A549 (cell line): ENCODE results near the gene TOGARAM1. TPM values are rescaled to one million over a fixed set of nuclear protein-coding genes. Genes with fewer than 3 reads are reported as not detected.
A peak's percentile ranks its signal among the peaks of the same experiment; 100 is the strongest.
"Not testable (repeated sequence)": the region's sequence is repeated elsewhere in the genome, so short reads cannot be mapped to it uniquely, and the experiment has no call there.

Source experiments
- ATAC-seq, 2 experiments: fragments of 200-7000 bp in 1 of 2; fragments of >200 bp in 1 of 2; cut with Nextera tagmentation in 1 of 2; cut with Tn5 transposase in 1 of 2; 3 replicates each; pipeline versions ENCODE4 v1.8.0 to v1.9.1; 2018 to 2020; ENCODE audit warnings: mild to moderate bottlenecking in 1 of 2, moderate library complexity in 1 of 2
- CTCF ChIA-PET: fragments of 300-600 bp; sonication (Branson Sonifier 250); formaldehyde crosslinking; extraction: SDS; loops from one replicate; lab custom pipeline; 2021; ENCODE audit warnings: antibody characterized with exemption, inconsistent platforms; lab: Yijun Ruan, JAX
- POLR2A ChIA-PET: fragments of 350-600 bp; formaldehyde crosslinking; extraction: SDS; loops from one replicate; lab custom pipeline; 2021; ENCODE audit warnings: antibody characterized with exemption, inconsistent platforms; lab: Yijun Ruan, JAX
- DNase-seq, 2 experiments: peaks; one replicate each; pipeline versions ENCODE4 v3.0.0 to v3.0.0-alpha.2; 2011 to 2016; ENCODE audit warnings: low read depth in 1 of 2, low spot score in 1 of 2
- FAIRE-seq: peaks from 2 replicates; lab custom pipeline; 2011; peaks lifted over from hg19 to GRCh38; lab: Jason Lieb, UNC
- H3K27ac ChIP-seq, 2 experiments: fragments of >200 bp; sonication (Bioruptor Twin); formaldehyde crosslinking; 3 replicates each; pipeline ENCODE4 v1.5.1; 2016 to 2017
- H3K4me1 ChIP-seq: fragments of >200 bp; sonication (Bioruptor Twin); formaldehyde crosslinking; 3 replicates; pipeline ENCODE4 v1.6.1; 2016
- H3K4me2 ChIP-seq: fragments of >200 bp; sonication (Bioruptor Twin); formaldehyde crosslinking; 3 replicates; pipeline ENCODE4 v1.6.1; 2016
- H3K4me3 ChIP-seq: fragments of >200 bp; sonication (Bioruptor Twin); formaldehyde crosslinking; 3 replicates; pipeline ENCODE4 v1.5.1; 2016
- H3K9me3 ChIP-seq: fragments of >200 bp; sonication (Bioruptor Twin); formaldehyde crosslinking; 3 replicates; pipeline ENCODE4 v1.6.1; 2016
- BHLHE40 ChIP-seq: IDR thresholded peaks from 2 replicates; pipeline ENCODE4 v1.6.1; 2012; ENCODE audit warnings: low read depth, low read length, inconsistent platforms
- CBX8 ChIP-seq: fragments of 200-600 bp; sonication (generic); IDR thresholded peaks from 2 replicates; pipeline ENCODE4 v1.6.1; 2016
- EHF ChIP-seq: fragments of 250-450 bp; sonication (Bioruptor Pico); IDR thresholded peaks from 2 replicates; pipeline ENCODE4 v1.5.0; 2020; ENCODE audit warnings: mild to moderate bottlenecking
- EHMT2 ChIP-seq: fragments of 200-600 bp; sonication (generic); IDR thresholded peaks from 2 replicates; pipeline ENCODE4 v1.6.1; 2016; ENCODE audit warnings: antibody characterized with exemption, low read depth, mild to moderate bottlenecking, moderate library complexity
- ELK1 ChIP-seq: fragments of 150-350 bp; IDR thresholded peaks from 2 replicates; pipeline ENCODE4 v1.6.1; 2014; ENCODE audit warnings: low read depth, mild to moderate bottlenecking, low read length
- FOSB ChIP-seq: fragments of 250-450 bp; sonication (Bioruptor Pico); IDR thresholded peaks from 2 replicates; pipeline ENCODE4 v1.5.0; 2020; ENCODE audit warnings: mild to moderate bottlenecking, moderate library complexity
- FOSL2 ChIP-seq, 2 experiments: fragments of 450-650 bp in 1 of 2; fragments of >200 bp in 1 of 2; sonication (Bioruptor Twin) in 1 of 2; formaldehyde crosslinking; IDR thresholded peaks; 2 replicates each; pipeline versions ENCODE4 v1.5.0 to v1.6.1; 2016 to 2020; ENCODE audit warnings: mild to moderate bottlenecking in 1 of 2, moderate library complexity in 1 of 2
- GATA3 ChIP-seq: IDR thresholded peaks from 2 replicates; pipeline ENCODE4 v1.6.1; 2012; ENCODE audit warnings: borderline replicate concordance
- HDAC2 ChIP-seq: fragments of 200-600 bp; sonication (generic); IDR thresholded peaks from 2 replicates; pipeline ENCODE4 v1.6.1; 2016
- HES2 ChIP-seq: fragments of >200 bp; sonication (Bioruptor Twin); formaldehyde crosslinking; IDR thresholded peaks from 2 replicates; pipeline ENCODE4 v1.6.1; 2016
- HEYL ChIP-seq: fragments of 250-450 bp; sonication (Bioruptor Pico); IDR thresholded peaks from 2 replicates; pipeline ENCODE4 v1.8.0; 2021; ENCODE audit warnings: mild to moderate bottlenecking, moderate library complexity
- HMGXB4 ChIP-seq: fragments of 250-450 bp; sonication (Bioruptor Pico); IDR thresholded peaks from 2 replicates; pipeline ENCODE4 v1.5.0; 2021; ENCODE audit warnings: mild to moderate bottlenecking, moderate library complexity, borderline replicate concordance
- HOXA7 ChIP-seq: fragments of 250-450 bp; sonication (Bioruptor Pico); IDR thresholded peaks from 2 replicates; pipeline ENCODE4 v1.5.0; 2020; ENCODE audit warnings: mild to moderate bottlenecking, moderate library complexity
- HOXB5 ChIP-seq: fragments of 250-450 bp; sonication (Bioruptor Pico); IDR thresholded peaks from 2 replicates; pipeline ENCODE4 v1.5.0; 2020; ENCODE audit warnings: mild to moderate bottlenecking, moderate library complexity
- JUNB ChIP-seq: fragments of >200 bp; sonication (Bioruptor Twin); formaldehyde crosslinking; IDR thresholded peaks from 2 replicates; pipeline ENCODE4 v1.6.1; 2016
- KDM1A ChIP-seq: fragments of 200-600 bp; sonication (generic); IDR thresholded peaks from 2 replicates; pipeline ENCODE4 v1.6.1; 2016; ENCODE audit warnings: low read depth, mild to moderate bottlenecking
- KDM5A ChIP-seq: fragments of 200-600 bp; sonication (generic); IDR thresholded peaks from 2 replicates; pipeline ENCODE4 v1.6.1; 2016; ENCODE audit warnings: antibody characterized with exemption, mild to moderate bottlenecking
- MAX ChIP-seq: IDR thresholded peaks from 2 replicates; pipeline ENCODE4 v1.6.1; 2012
- MYC ChIP-seq: IDR thresholded peaks from 2 replicates; pipeline ENCODE4 v1.6.1; 2012; ENCODE audit warnings: mild to moderate bottlenecking, inconsistent platforms, low read length, improper control_type of control experiment, borderline replicate concordance
- NR3C1 ChIP-seq: fragments of >200 bp; sonication (Bioruptor Twin); formaldehyde crosslinking; IDR thresholded peaks from 3 replicates; pipeline ENCODE4 v1.6.1; 2017
- PBX3 ChIP-seq: IDR thresholded peaks from 2 replicates; pipeline ENCODE4 v1.6.1; 2012
- POLR2A ChIP-seq: IDR thresholded peaks from 2 replicates; pipeline ENCODE4 v1.6.1; 2012; ENCODE audit warnings: mild to moderate bottlenecking, low read length
- POLR2AphosphoS2 ChIP-seq: conservative IDR thresholded peaks from 2 replicates; pipeline ENCODE4 v1.6.1; 2012; ENCODE audit warnings: low read length, improper control_type of control experiment, inconsistent platforms
- RCOR1 ChIP-seq: fragments of 150-350 bp; IDR thresholded peaks from 2 replicates; pipeline ENCODE4 v1.6.1; 2014; ENCODE audit warnings: antibody characterized with exemption, low read length, low read depth
- RFX5 ChIP-seq: fragments of 450-650 bp; IDR thresholded peaks from 2 replicates; pipeline ENCODE4 v1.7.1; 2014; ENCODE audit warnings: antibody characterized with exemption, mild to moderate bottlenecking, moderate library complexity
- SMC3 ChIP-seq: fragments of >200 bp; sonication (Bioruptor Twin); formaldehyde crosslinking; IDR thresholded peaks from 3 replicates; pipeline ENCODE4 v1.6.1; 2018; ENCODE audit warnings: inconsistent platforms
- ZC3H11A ChIP-seq: fragments of 450-650 bp; IDR thresholded peaks from 2 replicates; pipeline ENCODE4 v1.6.1; 2014; ENCODE audit warnings: antibody characterized with exemption, mild to moderate bottlenecking
- ZFP36 ChIP-seq: fragments of 450-650 bp; IDR thresholded peaks from 2 replicates; pipeline ENCODE4 v1.6.1; 2014; ENCODE audit warnings: borderline replicate concordance; ENCODE audit not compliant: partially characterized antibody
- ZNF302 ChIP-seq: fragments of 250-450 bp; sonication (Bioruptor Pico); IDR thresholded peaks from 2 replicates; pipeline ENCODE4 v1.9.0; 2021; ENCODE audit warnings: inconsistent platforms, mild to moderate bottlenecking, moderate library complexity
- ZSCAN20 ChIP-seq: fragments of 250-450 bp; sonication (Bioruptor Pico); IDR thresholded peaks from 2 replicates; pipeline ENCODE4 v1.8.0; 2022; ENCODE audit warnings: mild to moderate bottlenecking, moderate library complexity
- WGBS: methylation state at CpG from one replicate; pipeline ENCODE4 v1.1.6; 2017; ENCODE audit errors: missing lambda C conversion rate; 5-methylcytosine and 5-hydroxymethylcytosine counted together
- polyA plus RNA-seq, 4 experiments: library from polyadenylated mRNA; depleted of rRNA in 3 of 4; stranded (reverse); fragments of >200 nt; fragmentation: RNase III in 1 of 4; extraction: RNeasy Plus Mini Kit Qiagen cat#74134 plus additional on column Dnase treatment in 1 of 4; gene quantifications; 2 replicates in 3 of 4; 3 replicates in 1 of 4; pipeline ENCODE4 v1.2.3, GENCODE V29; 2011 to 2017

The TOGARAM1 gene
- polyA plus RNA-seq, 2 of the 4 experiments (the other 2 are of a cell fraction), result 7.6 to 17.6 TPM

GRCh38 chr14:45078323-45078722, 116.3 kb downstream of the TOGARAM1 start:
- CTCF ChIA-PET, result interaction anchor here (0.6 kb wide), 1 partner anchor 36 kb away, joined by 3 read pairs; no protein-coding TSS in a partner anchor
- POLR2A ChIA-PET, result no interaction called here
- Histone ChIP-seq H3K4me3 (no peak overlapping the region), H3K4me2 (no peak overlapping the region), H3K27ac (no peak overlapping the region), H3K9me3 (no peaks in the 10 kb centered on the region), H3K4me1 (peaks cover 13% of the 10 kb centered on the region)
- DNase-seq (no peak), ATAC-seq (no peak), FAIRE-seq (no peak)
- TF ChIP-seq ZNF302 (CRISPR knock-in tag) (no peak), KDM5A (no peak), EHF (CRISPR knock-in tag) (no peak), SMC3 (no peak), MAX (no peak), PBX3 (no peak), POLR2AphosphoS2 (no peak), FOSB (CRISPR knock-in tag) (no peak), HOXA7 (CRISPR knock-in tag) (no peak), BHLHE40 (no peak), FOSL2 (IDR thresholded peaks at IDR 0.05) (no peak), FOSL2 (CRISPR knock-in tag; IDR thresholded peaks at IDR 0.05) (no peak), CBX8 (no peak), ZC3H11A (no peak), ZFP36 (no peak), KDM1A (no peak), MYC (no peak)
- 83% methylated on average over 1 of the region's 1 CpG for WGBS

GRCh38 chr14:45080416-45080968, 118.5 kb downstream of the TOGARAM1 start:
- FAIRE-seq, CTCF ChIA-PET, ATAC-seq: not testable (repeated sequence)

GRCh38 chr14:45081096-45081495, 119.1 kb downstream of the TOGARAM1 start:
- H3K4me2 ChIP-seq, H3K9me3 ChIP-seq, FAIRE-seq, CTCF ChIA-PET, POLR2A ChIA-PET, H3K4me3 ChIP-seq, H3K27ac ChIP-seq, ATAC-seq: not testable (repeated sequence)
- peaks cover 22% of the 10 kb centered on the region for H3K4me1 ChIP-seq
- WGBS, result 86% methylated on average over 3 of the region's 3 CpGs
- DNase-seq, result peak in 1 of 2 experiments; percentile 4

More at GRCh38 chr14:45080416-45080968, 118.5 kb downstream of the TOGARAM1 start:
- DNase-seq, POLR2A ChIA-PET, H3K27ac ChIP-seq, H3K4me3 ChIP-seq, H3K9me3 ChIP-seq, H3K4me2 ChIP-seq: not testable (repeated sequence)
- H3K4me1 ChIP-seq, result peaks cover 16% of the 10 kb centered on the region
- WGBS, result 94% methylated on average over 21 of the region's 40 CpGs

GRCh38 chr14:45082420-45082819, 120.4 kb downstream of the TOGARAM1 start:
- peaks cover 35% of the 10 kb centered on the region for H3K4me1 ChIP-seq
- ChIA-PET POLR2A (no interaction called here), CTCF (no interaction called here)
- H3K9me3 ChIP-seq, result no peaks in the 10 kb centered on the region
- peak overlapping the region; percentile 1 to 27; a peak in 3 of 6 replicates for H3K27ac ChIP-seq
- H3K4me2 ChIP-seq, result peak overlapping the region; percentile 80
- H3K4me3 ChIP-seq, result no peak overlapping the region
- TF ChIP-seq HDAC2 (no peak), NR3C1 (no peak), JUNB (no peak), EHMT2 (no peak), RCOR1 (no peak), HEYL (no peak), HOXB5 (CRISPR knock-in tag) (no peak), ZFP36 (no peak), RFX5 (no peak), ELK1 (no peak), POLR2A (no peak), HES2 (no peak), ZSCAN20 (CRISPR knock-in tag) (no peak), GATA3 (no peak), HMGXB4 (CRISPR knock-in tag) (no peak), ZC3H11A (no peak)
- no peak for ATAC-seq
- WGBS, result 28% methylated on average over 2 of the region's 2 CpGs
- DNase-seq, result peak in 1 of 2 experiments; percentile 4
- FAIRE-seq, result no peak
